GM19324 (cell line): ENCODE results near the gene ECHDC3.

Source experiments
- ATAC-seq: cut with Tn5 transposase; IDR thresholded peaks from one replicate; pipeline ENCODE4 v1.9.1; 2021; ENCODE audit warnings: mild to moderate bottlenecking, moderate library complexity; ENCODE audit not compliant: unreplicated experiment, low FRiP score

ECHDC3 gene

GRCh38 chr10:11746883-11747539 lies 4.8 kb downstream of the ECHDC3 start:
- ATAC-seq: no peak

- ATAC-seq: no peak
Observed at GRCh38 chr10:11748866-11749265, 6.7 kb downstream of the ECHDC3 start.

- no peak for ATAC-seq
Observed at GRCh38 chr10:11750420-11750819, 8.2 kb downstream of the ECHDC3 start.

DNA sequence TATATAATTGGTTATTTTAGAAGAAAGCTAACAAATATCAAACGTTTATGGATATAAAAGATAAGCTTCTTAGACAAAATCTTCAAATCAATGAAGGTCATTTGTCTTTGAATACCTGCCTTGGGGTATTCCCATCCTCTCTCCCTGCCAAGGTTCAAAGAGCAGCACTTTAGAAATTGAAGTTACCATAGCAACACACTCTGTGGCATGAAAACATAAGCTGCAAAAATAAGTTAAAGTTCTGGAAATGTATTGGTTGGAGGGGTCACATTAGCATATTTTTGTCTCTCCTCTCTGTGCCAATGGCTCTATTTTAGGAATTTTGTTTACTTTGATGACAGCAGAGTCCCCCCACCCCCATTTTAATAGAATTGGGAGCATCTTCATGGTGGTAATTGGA lies 12.0 kb downstream of the ECHDC3 start:
- no peak for ATAC-seq

GRCh38 chr10:11754620-11755019 lies 12.4 kb downstream of the ECHDC3 start:
- no peak for ATAC-seq

DNA sequence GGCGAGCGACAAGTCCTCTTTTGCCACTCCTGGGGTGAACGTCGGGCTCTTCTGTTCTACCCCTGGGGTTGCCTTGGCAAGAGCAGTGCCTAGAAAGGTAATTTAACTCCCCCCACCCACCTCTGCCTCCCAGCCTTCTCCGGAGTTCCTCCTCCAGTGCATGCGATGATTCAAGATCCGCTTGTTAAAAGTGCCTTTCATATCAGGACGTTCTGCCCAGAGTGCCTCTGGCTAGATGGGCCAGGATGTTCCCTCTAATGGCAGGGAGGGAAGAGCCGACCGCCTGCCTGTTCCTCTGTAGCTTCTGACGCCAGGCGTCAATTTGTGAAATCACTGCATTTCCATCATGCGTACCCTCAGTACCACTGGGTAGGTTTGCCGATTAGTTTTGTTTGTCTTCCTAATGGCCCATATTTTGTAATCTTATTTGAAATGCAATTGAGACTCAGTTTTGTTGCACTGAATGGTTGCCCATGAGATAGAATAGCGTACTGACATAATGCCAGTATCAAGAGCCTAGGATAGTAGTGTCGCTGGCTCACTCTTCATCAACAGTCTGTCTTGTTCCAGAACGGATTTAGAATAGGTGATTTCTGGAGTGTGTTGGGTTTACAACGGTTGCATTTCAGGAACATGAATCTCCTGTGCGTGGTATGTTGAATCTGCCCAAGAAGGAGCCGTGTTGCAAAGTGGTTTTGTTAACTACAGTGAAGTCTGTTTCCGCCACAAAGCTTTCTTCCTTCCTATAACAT lies 13.5 kb downstream of the ECHDC3 start:
- ATAC-seq: no peak

DNA sequence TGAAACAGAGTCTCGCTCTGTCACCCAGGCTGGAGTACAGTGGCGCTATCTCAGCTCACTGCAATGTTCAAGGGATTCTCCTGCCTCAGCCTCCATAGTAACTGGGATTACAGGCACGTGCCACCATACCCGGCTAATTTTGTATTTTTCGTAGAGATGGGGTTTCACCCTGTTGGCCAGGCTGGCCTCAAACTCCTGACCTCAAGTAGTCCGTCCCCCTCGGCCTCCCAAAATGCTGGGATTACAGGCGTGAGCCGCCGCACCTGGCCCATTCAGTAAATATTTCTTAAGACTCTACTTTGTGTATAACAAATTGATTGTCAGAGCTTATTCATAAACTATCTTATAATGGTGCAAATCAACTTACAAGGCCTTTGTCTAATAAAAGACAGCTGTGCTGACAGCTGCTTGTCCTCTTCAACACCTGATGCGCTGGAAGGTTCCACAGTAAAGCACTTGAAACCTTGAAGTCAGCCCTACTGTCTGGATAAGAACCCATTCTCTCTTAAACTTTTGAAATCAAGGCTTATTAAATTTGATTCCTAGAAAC lies 14.7 kb downstream of the ECHDC3 start:
- no peak for ATAC-seq

GRCh38 chr10:11757454-11757820 lies 15.3 kb downstream of the ECHDC3 start:
- ATAC-seq: no peak

DNA sequence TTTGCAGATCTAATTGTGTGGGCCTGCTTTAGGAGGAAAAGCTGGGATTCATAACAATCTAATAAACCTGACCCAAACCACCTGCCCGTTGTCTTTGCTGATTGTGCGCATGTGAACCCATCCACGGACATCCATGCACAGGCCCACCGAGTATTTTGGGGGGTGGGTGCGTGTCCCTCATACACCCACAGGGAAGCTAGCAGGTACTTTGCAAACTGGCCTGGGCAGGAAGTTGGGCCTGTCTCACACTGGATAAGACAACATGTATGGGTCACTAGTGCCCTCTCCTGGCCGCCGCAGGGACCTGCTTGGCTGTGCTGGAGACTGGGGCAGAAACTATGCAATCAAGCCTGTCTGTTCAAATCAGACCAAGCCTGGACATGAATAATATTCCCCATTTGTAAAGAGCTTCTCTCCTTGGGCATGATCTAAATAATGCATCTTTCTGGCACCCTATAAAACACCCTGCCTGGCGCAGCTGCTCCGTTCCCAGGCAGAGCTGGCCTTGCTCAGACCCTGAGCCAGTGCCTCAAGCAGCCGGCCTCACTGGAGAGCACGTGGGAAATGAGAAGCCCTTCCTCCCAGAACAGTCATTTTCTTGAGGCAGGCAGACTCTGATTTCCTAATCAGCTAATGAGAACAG lies 15.8 kb downstream of the ECHDC3 start:
- ATAC-seq: peak; percentile 83

GRCh38 chr10:11758527-11759236 lies 16.5 kb downstream of the ECHDC3 start:
- ATAC-seq: no peak

- no peak for ATAC-seq
Observed at GRCh38 chr10:11759347-11759746, 17.2 kb downstream of the ECHDC3 start.

- no peak for ATAC-seq
Observed at GRCh38 chr10:11760151-11760550, 18.0 kb downstream of the ECHDC3 start.

DNA sequence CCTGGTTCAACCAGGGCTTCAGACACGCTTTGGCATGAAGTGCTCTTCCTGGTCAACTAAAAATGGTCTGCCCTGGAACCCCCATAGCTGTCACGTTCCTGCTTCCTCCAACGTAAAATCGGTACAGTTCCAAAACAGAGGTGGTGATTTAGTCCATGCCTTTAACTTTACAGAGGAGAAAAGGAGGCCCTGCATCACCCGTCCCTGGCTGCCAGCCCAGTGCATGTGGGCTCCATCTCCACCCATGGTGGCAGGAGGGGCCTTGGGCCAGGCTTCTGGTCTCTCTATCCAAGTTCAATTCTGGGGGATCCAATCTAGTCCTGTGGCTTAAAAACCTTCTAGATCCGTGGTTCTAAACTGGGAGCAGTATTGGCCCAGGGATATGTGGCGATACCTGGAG lies 18.7 kb downstream of the ECHDC3 start:
- no peak for ATAC-seq

DNA sequence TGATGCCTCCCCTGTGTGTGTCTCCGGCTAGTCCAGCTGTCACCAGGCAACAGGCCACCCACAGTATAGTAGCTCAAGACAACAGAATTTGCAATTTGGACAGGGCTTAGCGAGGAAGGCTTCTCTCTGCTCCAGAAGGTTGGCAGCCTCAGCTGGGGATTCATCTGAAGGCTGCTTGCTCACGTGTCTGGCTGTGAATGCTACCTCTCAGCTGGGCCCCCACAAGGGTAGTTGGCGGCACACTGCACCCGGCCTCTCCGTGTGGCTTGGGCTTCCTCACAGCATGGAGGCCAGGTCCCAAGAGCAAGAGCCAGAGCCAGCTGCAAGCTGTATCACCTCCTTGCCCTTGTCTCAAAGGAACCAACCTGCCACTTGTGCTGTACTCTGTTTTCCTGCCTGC lies 19.2 kb downstream of the ECHDC3 start:
- ATAC-seq: no peak

GRCh38 chr10:11762706-11763500 lies 20.7 kb downstream of the ECHDC3 start:
- no peak for ATAC-seq

GRCh38 chr10:11763501-11763861 lies 21.3 kb downstream of the ECHDC3 start:
- ATAC-seq: no peak

DNA sequence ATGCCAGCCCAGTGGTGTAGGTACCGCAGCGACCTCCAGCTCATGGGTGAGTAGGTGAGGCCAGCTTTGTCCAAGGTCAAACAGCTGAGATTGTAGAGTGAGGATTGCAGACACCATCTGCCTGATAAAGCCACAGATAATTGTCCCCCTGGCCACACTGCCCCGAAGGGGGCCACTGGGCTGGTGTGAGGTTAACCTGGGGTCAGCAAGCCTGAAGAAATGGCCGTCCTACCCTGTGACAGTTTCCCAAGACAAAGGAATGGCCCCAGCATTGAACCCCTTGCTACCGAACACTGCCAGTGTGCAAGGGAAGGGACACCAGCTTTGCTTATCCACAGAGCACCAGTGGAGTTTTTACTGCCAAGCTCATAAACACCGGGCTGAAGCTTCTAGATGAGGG lies 23.0 kb downstream of the ECHDC3 start:
- no peak for ATAC-seq

- no peak for ATAC-seq
Observed at GRCh38 chr10:11772575-11773288, 30.6 kb downstream of the ECHDC3 start.

DNA sequence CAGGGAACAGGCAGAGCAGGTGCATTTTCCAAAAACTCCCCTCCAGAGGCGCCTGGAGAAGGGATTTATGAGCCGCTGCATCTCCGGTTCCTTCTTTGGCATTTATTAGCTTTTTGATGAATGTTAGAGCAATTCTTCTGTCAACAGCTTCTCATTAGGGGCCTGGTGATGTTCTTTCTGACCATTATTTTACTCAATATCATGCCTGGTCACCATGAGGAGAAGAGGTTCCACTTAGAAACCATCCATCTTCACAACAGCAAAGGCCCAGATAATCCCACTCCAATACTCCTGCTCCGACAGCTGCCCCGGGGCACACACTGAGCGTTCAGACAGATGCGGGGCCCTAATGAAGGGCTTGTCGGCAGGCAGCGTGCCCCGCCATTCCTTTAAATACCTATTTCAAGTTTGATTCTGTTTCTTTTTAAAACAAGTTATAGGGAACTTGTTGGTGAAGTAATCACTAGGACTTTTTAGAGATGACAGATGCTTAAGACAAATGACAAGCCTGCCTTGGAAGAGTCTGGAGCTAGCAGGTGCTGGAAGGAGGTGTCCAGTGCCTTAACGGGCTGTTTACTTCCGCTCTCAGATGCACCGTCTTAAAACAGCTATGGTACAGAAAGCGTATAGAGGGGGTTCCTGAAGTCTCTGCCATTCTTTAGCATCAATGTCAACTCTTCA lies 31.7 kb downstream of the ECHDC3 start:
- ATAC-seq: no peak
